GM21423 (cell line): ENCODE measurements around the gene SERTAD3.

Experiments
- ATAC-seq: cut with Tn5 transposase; IDR thresholded peaks from one replicate; pipeline ENCODE4 v1.9.1; 2021; ENCODE audit warnings: mild to moderate bottlenecking, moderate library complexity; ENCODE audit not compliant: unreplicated experiment

The SERTAD3 gene

DNA sequence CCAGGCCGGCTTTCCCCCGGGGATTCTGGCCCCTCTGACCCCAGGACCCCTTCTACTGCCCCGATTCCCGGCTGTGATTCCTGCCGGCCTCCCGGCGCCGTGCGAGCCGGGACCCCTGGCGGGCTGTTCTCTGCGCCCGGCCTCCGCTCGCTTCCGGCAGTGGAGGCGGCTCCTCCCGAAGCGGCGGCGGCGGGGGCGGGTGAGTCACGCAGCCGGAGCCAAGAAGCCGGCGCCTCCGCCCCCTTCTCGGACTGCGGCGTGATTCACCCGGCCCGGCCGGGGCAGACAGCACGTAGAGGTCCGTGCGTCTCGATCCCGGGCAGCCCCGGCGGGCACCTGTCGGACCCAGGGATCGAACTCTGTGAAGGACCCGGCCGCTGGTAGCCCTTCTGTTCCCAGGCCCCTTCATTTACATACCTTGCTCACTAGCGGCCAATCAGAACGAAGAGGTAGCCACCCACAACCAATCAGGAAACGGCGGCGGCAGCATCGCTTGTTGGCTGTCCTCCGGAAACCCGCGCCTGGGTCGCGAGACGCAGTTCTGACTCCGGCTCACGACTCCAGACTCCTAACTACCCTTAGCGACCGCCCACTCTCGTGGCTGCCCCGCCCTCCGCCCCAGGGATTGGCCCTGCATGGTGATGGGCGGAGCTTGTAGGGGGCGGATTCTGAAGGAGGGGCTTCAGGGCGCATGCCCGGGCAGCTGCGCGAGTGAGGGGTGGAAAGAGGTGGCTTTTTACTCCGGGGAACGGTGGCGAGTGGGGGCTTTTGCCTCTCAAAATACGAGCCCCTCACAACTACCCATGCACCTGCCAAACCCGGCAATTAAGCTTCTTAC lies 18.5 kb downstream of the SERTAD3 start, which contains the start of gene SERTAD1:
TSS of gene SERTAD1 (minus strand) at position 543 of the 838 bp plus-strand sequence. CDS start 2,446 bp downstream, outside the sequence.
- ATAC-seq: peak; percentile 76

DNA sequence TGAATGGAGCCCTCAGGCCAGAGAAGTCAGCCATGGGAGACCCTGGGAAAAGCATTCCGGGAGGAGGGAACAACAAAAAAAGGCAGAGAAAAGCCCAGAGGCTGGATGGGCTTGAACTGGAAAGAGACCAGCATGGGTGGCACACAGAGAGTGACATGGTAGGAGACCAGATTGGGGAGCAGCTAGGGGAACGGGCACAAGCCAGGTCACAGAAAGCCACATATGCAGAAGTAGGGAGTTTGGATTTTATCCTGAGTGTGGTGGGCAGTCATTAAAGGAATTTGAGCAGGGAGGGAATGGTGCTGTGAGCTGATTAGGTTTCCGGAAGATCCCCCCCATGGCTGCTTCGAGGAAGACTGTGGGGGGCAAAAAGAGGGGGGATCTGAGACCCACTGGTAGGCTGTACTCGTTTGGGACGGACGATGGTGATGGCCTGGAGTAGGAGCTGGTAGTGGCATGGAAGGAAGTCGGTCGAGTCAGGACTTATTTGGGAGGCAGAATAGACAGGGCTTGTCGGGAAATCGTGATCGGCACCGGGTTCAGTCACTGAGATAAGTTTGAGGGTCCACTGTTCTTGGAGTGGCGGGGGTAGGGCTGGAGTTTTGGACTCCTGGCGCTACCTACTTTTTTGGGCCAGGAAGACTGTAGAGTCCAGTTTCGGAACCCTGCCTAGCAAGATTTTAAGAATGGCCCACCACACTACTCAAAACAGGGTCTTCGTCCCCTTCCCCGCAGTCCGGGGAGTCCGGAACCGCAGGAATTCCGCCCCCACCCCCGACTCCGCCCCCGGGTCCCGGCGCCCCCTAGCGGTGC lies 19.3 kb downstream of the SERTAD3 start:
- ATAC-seq: peak; percentile 6

DNA sequence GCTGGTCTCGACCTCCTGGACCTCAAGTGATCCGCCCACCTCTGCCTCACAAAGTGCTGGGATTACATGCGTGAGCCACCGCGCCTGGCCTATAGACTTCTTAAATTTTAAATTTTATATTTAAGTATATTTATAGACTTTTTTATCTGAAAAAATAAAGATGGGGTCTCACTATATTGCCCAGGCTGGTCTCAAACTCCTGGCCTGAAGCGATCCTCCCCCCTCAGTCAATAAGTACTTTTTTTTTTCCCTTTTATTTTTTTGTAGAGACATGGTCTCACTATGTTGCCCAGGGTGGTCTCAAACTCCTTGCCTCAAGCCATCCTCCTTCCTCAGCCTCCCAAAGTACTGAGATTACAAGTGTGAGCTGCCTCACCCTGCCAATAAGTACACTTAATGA lies 20.2 kb downstream of the SERTAD3 start:
- ATAC-seq: no peak

DNA sequence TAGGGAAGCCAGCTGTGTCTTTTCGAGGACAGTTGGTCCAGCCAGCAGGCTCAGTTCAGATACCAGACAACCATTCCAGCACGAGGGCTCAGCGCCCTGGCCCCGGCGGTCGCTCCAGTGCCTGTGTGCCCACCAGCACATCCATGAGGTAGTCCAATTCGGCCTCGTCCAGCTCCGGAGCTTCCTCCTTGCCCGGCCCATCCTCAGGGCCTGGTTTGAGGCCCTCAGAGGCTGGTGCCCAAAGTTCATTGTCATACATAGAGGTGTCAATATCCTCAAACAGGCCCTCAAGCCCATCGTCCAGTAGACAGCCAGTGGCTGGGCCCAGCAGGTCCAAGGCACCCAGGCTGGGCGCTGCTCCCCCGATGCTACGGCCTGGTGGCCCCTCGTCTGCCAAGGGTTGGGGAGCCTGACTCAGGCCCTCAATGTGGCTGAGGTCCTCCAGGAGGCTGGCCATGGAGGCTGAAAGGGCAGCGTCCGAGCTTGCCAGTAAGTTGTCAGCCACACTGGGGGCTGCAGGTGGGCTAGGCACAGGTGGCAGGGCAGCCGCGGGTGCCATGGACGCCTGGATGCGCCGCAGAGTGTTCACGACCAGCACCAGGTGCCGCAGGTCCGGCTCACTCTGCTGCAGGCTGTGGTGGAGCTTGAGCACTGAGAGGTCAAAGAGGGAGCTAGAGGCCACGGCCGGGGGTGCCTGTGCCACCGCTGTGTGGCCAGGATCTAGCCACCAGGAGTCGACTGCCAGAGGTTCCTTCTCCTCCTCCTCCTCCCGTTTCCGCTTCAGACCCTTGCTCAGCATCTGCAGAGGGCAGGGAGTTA lies 21.2 kb downstream of the SERTAD3 start:
- no peak for ATAC-seq

DNA sequence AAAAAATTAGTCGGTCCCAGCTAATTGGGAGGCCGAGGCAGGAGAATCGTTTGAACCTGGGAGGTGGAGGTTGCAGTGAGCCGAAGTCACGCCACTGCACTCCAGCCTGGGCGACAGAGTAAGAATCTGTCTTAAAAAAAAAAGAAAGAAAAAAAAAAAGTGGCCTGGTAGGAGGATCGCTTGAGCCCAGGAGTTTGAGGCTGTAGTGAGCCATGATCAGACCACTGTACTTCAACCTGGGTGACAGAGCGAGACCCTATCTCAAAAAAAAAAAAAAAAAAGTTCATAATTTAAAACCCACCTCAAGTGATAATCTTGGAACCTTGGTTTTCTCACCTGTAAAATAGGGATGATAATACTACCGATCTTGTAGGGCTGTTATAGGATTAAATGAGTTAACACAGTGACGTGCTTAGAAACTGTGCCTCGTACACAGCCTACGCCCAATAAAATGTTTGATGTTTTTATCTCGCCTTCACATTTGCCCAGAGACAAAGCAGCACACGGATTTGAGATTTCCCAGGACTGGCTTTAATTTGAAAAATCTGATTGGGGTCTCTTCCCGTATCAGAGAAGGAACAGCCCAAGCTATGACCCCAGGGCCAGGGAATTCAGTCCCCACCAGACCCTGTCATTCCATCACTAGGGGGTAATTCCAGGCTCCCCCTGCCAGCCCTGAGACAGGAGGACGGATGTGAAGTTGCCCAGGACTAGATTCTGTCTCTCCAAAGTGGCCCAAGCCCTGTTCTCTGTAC lies 22.0 kb downstream of the SERTAD3 start:
- ATAC-seq: no peak

DNA sequence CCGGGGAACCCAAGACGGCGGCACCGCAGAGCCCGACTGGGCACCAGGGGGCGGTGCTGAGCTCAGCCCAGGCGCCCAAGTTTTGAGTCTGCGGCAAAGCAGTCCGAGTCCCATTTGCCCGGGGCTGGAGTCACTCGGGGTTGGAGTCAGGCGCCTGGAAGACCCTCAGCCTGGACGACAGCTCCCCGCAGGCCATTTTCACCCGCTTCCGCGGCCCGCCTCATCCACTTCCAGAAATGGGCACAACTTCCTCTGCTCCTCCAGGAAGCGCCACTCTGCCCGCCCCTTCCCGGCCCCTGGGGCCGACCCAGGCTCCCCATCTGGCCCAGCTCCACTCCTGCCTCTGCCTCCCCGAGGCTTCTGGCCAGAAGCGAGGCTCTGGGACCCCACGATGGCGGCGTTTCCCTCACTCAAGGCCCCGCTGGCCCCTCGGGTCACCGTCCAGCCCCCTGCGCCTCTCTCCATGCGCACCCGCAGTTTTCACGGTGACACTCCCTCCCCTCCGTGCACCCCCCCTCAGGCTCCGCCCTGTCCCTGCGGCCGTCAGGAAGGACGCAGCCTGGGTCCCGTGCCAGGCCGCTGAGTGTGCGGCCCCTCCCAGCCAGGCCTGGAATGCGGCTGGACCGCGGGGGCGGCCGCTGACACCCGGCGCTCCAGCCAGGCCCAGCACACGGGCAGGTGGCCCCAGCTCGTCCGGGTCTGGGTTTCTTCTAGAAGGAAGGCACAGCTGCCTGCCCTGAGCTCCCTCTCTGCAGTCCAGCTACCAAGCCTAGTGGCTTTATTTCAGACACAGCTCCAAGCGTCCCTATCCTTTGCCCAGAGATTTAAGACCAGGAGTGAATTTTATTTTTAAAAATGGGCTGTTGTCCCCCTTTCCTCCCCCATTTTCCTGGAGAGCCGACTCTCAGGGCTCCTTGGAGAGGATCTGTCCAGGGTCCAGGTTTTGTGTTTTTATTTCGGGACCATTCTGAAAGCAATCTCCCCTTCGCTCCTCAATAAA lies 23.1 kb downstream of the SERTAD3 start:
- ATAC-seq: peak; percentile 36

DNA sequence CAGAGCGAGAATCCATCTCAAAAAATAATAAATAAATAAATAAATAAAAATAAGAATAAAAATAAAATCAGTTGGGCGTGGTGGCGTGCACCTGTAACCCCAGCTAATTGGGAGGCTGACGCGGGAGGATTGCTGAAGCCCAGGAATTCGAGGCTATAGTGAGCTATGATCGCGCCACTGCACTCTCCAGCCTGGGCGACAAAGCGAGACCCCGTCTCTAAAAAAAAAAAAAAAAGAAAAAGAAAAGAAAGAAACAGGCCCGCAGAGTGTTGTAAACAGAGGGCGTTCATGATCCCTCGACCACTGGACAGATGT lies 23.7 kb downstream of the SERTAD3 start:
- no peak for ATAC-seq

DNA sequence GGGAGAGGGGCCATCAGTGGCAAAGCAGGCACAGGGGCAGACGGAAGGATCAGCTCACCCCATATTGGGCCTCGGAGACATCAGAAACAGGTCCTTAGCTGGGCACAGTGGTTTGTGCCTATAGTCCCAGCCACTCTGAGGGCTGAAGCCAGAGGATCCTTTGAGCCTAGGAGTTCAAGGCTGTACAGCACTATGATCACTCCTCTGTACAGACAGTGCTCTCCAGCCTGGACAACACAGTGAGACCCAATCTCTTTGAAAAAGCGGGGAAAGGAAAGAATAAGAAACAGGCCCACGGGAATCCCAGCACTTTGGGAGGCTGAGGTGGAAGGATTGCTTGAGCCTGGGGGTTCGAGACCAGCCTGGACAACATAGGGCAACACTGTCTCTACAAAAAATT lies 24.4 kb downstream of the SERTAD3 start:
- ATAC-seq: no peak

DNA sequence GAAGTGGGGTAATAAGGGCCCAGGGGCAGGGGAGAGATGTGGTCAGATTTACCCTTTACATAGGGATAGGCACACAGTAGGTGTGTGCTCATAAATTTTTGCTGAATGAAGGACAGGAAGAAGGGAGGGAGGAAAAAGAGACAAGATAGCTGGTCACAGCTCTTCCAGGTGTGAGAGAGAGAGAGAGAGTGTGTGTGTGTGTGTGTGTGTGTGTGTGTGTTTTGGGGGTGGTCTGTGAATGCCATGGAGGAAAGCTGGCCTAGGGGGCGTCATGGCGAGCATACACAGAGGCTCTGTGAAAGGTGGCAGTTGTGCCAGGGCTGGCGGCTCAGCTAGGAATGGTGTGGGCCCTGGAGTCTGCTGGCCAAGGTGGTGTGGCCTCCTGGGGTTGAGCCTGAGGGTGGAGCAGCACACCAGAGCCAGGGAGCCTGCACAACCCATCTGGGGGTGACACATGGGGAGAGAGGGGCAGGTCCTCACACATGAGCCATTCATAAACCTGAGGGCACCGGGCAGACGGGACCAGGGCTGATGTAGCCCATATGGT lies 25.0 kb downstream of the SERTAD3 start:
- ATAC-seq: no peak

DNA sequence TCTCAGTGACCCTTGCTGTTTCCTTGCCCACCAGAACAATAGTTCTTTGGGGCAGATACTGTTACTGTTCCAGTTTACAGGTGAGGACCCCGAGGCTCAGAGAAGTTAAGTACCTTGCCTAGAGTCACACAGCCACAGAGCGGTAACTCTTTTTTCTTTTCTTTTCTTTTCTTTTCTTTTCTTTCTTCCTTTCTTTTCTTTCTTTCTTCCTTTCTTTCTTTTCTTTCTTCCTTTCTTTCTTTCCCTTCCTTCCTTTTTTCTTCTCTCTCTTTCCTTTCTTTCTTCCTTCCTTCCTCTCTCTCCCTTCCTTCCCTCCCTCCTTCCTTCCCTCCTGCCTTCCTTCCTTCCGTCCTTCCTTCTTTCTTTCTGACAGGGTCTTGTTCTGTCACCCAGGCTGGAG lies 26.1 kb downstream of the SERTAD3 start:
- ATAC-seq: no peak

DNA sequence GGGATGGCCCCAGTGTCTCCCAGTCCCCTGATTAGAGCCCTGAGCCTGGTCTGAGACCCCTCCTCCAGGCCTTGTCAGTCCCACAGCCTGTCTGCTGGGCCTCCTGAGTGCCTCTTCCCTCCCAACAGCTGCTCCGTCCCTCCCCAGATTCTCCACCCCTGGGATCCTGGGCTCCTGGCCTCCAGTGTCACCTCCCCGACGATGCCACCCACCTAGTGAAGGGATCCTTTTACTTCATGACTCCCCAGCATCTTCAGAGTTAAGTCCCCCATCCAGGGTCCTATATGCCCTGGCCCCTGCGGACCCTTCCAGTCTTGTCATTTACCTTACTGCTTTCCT lies 26.5 kb downstream of the SERTAD3 start:
- no peak for ATAC-seq

DNA sequence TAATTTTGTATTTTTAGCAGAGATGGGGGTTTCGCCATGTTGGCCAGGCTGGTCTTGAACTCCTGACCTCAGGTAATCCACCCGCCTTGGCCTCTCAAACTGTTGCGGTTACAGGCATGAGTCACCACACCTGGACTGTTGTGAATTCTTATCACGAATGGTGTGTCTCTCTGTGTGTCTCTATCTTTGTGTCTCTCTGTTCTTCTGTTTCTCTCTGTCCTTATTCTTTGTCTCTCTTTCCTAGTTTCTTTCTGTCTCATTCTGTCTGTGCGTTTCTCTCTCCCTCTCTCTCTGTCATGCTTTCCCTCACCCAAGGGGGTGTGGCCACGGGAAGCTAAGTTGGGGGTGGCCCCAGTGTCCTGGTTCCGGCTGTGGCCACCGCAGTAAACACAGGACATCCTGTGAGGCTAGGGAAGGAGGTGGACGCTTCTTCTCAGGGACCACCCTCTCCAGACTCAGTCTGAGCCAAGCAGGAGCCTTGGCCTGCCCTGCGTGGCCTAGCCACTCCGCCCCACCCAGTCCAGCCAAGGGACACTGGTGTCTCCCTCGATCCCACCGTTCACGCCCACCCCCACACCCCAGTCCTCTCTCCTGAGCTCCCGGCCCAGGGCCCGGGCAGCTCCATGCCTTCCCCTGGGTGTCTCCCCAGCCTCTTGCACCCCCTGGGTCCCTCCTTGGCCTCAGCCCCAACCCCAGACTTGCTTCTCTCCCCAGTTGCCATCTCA lies 27.1 kb downstream of the SERTAD3 start:
- no peak for ATAC-seq

DNA sequence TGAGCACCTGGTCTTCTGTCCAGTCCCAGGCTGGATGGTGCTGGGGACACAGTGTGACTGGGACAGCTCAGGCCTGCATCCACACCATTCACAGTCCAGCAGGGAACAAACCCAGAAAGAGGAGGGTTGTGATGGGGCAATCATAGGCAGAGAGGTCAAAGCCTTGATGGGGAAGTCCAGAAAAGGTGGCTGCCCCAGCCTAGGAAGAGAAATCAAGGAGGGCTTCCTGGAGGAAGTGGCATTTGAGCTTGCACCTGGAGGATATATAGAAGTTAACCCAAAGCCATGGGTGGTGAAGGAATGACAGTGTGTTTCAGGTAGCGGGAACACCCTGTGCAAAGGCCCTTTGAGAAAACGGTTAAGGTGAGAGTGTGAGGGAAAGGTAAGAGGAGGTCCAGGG lies 28.4 kb downstream of the SERTAD3 start:
- no peak for ATAC-seq

DNA sequence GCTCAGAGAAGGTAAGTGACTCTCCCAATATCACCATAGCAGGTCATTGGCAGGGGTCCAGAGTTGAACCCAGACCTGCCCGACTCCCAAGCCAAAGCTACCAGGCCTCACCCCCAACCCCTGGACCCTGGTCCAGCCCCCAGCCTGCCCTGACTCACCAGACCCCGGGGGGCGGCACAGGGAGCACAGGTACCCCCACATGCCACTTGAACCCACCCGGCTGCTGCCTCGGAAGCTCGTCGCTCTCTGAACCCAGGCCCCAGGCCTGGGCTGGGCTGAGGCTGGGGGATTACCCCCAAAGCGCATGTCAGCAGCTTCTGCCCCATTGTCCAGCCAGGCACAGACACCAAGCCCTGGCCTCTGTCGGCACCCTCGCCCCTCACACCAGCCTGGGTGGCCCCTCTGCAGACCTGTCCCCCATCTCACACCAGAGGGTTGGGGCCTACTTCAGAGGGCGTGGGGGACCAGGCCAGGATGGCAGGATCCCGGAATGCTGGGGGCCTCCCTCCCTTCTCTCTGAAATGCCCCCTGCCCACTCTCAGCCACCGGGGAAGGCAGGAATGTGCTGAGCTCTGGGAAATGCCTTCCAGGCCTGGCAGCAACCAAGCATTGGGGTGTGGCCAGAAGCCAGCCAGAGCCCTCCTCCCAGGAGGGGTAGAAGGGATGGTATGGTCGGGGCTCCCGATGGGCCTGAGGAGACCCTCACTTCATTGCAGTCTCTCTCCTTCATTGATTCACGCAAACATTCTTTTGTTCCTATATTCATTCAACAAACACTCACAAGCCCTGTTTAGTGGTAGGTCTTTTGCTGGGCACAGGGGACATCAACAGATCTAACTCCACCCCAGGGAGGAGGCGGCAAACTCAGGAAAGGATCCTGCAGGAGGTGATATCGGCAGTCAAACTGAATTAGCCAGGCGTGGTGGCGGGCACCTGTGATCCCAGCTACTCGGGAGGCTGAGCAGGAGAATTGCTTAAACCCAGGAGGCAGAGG lies 29.3 kb downstream of the SERTAD3 start:
- ATAC-seq: no peak

DNA sequence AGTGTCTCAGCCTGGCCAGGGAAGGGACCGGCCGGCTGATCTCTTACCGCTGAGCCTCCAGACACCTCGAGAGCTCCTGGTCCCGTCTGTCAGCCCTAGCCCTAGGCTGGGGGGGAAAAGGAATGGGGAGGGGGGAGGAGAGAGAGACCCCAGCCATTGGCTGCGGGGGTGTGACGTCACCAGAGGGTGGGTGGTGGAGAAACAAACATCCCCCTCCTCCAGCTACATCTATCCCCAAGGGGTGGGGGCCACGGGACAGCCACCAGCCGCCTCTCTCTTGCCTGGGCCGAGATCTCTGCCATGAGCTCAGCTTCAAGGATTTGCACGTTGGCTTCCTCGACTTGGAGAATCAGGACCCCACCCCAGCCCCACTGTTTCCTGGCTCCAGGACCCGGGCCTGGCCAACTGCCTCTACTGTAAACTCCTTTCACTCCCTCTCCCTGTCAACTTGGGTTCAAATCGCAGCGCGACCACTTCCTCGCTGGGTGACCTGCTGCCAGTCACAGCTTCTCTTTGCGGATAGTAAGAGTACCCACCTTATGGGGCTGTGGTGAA lies 30.8 kb downstream of the SERTAD3 start, which contains the start of gene PRX:
TSS of gene PRX (minus strand) at position 88 of the 555 bp plus-strand sequence. CDS start 5,446 bp downstream, outside the sequence.
- ATAC-seq: no peak

DNA sequence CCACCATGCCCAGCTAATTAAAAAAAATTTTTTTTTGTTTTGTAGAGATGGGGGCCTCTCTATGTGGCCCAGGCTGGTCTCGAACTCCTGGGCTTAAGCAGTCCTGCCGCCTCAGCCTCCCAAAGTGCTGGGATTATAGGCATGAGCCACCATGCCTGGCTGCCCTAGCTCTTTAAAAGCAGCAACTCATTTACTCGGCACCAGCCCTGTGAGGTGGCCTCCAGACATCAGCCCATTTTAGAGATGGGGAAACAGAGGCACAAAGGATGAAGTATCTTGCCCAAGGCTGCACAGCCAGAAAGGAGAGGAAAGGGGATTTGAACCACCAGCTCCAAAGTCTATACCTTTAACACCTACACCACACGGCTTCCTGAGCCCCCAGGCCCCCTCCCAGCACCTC lies 31.3 kb downstream of the SERTAD3 start:
- no peak for ATAC-seq

DNA sequence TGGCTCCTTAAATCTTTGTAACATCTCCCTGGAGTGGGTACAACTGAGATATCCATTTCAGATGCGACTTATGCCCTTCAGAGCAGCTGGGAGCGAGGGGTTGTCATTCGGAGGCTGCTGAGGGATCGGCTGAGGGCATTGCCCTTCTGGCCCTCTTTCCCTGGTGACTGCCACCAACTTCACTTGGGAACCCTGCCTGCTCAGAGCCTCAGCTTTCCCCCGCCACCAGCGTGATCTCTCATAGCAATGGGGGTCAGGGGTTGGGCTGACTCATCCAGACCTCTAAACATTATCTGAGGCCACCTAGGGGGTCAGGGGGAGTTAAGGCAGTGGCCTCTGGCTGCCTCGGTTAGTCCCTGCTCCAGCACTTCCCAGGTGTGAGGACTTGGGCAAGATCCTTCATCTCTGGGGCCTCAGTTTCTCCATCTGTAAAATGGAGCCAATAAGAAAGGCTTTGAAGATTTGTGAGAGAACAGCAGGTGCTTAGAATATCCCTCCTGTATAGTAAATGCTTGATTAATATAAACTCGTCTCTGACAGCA lies 32.1 kb downstream of the SERTAD3 start:
- ATAC-seq: no peak
